Occipital lobe (tissue), 2 donors: ENCODE measurements around the gene MRGPRG. TPM values are rescaled to one million over a fixed set of nuclear protein-coding genes. Genes with fewer than 3 reads are reported as not detected.
"Not testable (repeated sequence)": the region's sequence is repeated elsewhere in the genome, so short reads cannot be mapped to it uniquely, and the experiment has no call there.

ENCODE experiments used
- DNase-seq: peaks from one replicate; lab custom pipeline; 2025; lab: John Stamatoyannopoulos, UW
- total RNA-seq: library from RNA; depleted of rRNA; stranded (reverse); fragments of >200 nt; gene quantifications from one replicate; pipeline ENCODE4 v1.2.3, GENCODE V29; 2014

Gene MRGPRG
- total RNA-seq, 1 donor from 2014 or later: not detected

- no peak for DNase-seq
These were observed 42.1 kb downstream of the MRGPRG start for GRCh38 chr11:3176487-3176886.

GRCh38 chr11:3175194-3175593 is 43.4 kb downstream of the MRGPRG start:
- DNase-seq: no peak

GRCh38 chr11:3174387-3174786 is 44.2 kb downstream of the MRGPRG start:
- DNase-seq: no peak

DNA sequence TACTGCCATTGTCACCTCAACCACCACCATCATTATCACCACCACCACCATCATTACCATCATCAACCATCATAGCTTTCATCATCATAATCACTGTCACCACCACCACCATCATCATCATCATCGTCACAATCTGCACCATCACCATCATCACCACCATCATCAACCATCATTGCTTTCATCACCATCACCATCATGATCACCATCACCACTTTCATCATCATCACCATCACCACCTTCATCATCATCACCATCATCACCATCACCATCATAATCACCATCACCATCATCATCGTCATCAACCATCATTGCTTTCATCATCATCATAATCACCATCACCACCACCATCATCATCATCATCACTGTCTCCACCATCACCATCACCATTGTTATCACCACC is 44.8 kb downstream of the MRGPRG start:
- no peak for DNase-seq

DNA sequence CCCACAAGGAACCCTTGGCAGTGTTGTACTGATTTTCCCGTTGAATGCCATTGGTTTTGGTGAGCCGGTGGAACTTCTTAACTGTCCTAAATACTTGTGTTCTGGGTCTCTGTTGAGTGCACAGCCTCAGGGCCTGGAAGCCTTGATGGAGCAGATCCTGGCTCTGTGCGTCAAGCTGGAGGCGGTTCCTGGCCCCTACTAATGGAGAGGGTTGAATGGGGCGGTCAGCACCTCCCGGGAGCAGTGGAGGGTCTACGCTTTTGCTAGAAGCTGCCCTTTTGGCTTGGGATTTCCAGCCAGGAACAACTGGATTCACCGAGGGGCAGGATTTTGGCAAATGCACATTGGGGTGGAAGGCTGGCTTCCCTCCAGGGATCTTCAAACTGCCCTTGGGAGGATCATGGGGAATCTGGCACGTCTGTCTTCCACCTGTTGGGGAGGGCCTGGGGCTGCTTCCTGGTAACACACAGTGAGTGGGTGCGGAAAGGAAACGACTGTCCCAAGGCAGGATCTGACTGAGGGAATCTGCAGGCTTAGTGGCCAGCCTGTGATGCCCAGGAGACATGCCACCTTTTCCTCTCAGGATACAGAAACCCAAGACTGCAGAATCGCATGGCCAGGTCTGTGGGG is 46.6 kb downstream of the MRGPRG start:
- DNase-seq: no peak

- DNase-seq: no peak
These were observed 47.6 kb downstream of the MRGPRG start for GRCh38 chr11:3170756-3171650.

DNA sequence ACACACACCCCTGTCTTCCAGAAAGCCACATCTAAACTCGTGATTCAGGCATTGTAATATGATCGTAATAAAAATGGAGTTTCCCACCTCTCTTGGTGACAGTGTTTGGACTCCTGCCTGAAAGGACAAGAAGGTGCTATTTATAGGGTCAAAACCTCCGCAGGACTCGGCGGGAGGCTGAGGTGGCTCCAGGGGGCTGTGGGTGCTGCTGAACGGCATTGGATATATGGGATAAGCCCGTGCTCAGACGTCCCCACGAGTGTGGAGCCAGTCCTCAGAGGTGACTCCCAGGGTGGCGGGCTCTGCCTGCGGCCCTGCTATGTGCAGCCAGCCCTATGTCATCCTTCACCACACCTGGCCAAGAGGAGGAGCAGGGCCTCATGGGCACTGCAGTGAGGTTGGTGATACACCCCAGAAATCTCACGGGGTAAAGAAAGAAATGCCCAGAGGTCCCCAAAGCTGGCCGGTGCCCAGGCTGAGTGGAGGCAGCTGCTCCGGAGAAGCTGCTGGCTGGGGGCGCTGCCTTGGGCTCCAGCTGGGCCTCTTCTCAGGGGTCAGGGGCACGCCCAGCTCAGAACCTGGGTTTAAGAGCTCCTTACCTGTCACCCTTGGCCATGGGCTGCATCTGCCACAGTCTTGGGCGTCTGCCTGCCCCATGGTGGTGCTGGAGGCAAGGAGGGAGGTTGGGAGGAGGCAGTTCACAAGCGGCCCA is 48.4 kb downstream of the MRGPRG start:
- DNase-seq: no peak

DNA sequence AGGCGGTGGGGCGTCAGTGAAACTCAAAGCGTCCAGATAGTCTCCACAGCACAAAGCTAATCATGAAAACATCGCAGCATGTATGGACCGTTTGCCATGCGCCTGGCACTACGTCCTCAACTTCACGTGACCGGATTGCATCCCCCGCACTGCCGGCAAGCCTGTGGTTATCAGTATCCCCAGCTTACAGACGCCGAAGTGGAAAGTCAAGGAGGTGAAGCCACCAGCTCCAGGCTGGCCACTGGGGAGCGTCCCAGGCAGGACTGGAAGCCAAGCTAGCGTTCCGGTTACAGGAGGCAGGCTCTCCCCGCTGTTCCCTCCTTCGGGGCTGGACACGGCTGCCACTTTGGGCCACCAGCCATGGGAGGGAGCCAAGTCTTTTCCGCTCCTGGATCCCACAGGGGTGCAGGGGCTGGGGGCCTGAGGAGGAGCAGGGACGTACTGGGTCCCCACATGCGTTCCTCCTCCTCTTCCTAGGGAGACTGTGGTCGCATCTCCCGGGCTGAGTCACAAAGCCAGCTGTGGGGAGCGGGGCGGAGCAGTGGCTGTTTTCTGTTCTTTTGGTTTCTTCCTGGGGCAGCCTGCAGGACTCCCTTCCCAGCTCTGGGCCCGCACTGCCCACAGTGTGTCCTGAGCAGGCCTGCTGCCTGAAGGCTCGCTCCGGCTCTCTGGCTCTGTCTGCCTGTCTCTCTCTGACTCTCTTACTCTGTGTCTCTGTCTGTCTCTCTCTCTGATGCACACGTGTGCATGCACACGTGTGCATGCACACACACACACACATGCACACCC is 49.2 kb downstream of the MRGPRG start:
- DNase-seq: no peak

GRCh38 chr11:3168742-3169254 is 49.8 kb downstream of the MRGPRG start:
- not testable (repeated sequence) for DNase-seq

Other genes starting within 250 kb of the MRGPRG start
- 207 TPM for gene NAP1L4, start 226.5 kb downstream of the MRGPRG start, total RNA-seq
- 35.7 TPM for gene CARS1, start 161.4 kb downstream of the MRGPRG start, total RNA-seq
- gene OSBPL5, start 53.5 kb downstream of the MRGPRG start, total RNA-seq: 31.2 TPM
- not detected for gene MRGPRE, start 13.6 kb upstream of the MRGPRG start, total RNA-seq
- gene ZNF195, start 160.3 kb upstream of the MRGPRG start, total RNA-seq: 59.4 TPM